ENCODE data around the gene DGKB.

The DGKB gene

DNA sequence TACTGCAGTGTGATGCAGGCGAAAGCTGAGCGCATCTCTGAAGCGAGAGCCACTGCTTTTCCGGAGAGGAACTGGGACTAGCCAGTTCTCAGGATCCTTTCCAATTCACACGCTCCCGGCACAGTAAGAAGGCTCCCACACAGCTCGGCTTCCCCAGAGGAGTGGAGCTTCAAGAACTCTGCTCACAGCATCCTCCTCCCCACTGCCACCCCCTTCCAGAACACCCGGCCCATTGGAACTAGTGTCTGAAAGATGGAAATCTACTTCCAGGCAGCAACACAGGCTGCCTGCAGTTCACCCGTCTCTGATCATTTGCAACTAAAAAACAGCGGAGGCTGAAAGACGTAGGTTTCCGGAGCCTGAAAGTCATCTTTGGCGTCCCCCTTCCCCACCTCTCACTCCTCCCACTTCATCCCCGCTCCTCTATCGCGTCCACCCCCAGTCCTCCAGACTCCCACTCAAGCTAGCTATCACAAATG is at the start of gene DGKB:
DGKB (minus strand) TSS at position 163 of the 479 bp plus-strand sequence.
- DNase-seq, result peak; percentile 5

DNA sequence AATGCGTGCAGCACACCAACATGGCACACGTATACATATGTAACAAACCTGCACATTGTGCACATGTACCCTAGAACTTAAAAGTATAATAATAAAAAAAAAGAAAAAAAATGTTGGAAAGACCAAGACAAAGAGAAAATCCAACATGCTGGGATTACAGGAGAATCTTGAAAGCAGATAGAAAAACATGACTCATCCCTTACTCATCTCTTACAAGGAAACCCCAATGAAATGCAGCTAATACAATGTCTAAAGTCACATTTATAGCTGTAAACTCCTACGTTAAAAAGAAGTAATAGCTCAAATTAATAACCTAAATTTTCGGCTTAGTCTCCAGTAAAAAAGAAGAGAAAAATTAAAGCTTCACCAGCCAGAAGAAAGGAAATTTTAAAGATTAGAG is 47.5 kb upstream of the DGKB start:
- no peak for DNase-seq

DNA sequence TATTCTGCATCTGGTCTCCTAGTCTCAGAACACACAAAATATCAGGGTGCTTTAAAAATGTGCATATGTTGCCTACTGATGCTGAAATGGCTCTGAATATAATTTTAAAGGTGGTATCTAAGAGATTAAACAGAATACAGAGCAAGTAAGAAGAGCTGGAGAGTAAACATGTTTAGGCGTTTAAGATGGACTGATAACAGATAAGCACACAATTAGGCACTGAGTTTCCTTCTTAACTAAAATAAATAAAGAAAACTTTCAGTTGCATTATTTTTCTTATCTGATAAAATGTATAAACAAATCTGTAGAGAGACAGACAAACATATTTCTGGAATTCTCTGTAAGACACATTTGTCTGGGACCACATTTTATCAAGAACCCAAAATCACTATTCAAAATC is 35.6 kb upstream of the DGKB start:
- no peak for DNase-seq

DNA sequence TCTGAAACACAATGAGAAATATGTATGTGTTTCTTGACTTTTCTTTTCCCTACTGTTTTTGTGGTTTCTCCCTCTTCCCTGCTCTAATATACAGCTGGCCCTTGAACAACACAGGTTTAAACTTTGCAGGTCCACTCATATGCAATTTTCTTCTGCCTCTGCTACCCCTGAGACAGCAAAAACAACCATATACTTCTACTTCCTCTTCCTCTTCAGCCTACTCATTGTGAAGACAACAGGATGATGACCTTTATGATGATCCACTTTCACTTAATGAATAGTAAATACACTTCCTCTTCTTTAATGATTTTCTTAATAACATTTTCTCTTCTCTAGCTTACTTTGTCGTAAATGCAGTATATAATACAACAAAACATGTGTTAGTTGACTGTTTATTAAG is 35.0 kb upstream of the DGKB start:
- DNase-seq, result no peak

DNA sequence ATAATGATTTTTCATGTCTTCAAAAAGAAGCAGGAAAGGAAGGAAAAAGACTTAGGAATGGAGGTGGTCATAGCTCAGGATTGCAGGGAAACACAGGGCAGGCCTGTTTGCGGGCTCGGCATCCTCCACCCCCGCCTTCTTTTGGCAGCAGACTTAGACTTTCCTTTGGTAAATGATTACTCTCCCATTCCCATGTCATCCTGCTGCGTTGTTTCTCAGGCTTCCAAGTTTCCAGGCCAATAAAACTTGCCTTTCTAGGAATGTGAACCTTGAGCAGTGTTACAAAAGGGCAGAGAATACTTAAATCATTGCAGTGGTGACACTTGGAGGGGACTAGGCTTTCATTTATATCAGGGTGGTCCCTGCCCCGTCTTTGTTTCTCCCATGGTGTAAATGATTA is 34.0 kb upstream of the DGKB start:
- no peak for DNase-seq

DNA sequence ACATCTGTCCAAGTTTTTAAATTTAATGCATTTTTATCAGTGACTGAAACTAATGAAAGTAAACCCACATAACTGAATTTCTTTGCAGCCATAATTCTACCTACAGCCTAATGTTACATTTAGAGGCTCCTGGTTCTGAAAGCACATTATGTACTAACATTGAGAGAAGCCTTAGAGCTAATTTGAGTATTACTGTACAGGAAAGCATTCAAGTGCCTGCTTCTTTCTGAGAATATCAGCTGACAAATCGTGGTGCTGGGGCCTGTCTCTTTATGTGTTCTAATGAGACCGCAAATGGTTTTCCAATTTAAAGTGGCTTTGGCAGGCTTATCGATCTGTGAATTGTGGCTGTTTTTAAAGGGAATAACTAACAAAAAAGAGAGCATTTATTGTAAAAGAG is 32.3 kb upstream of the DGKB start:
- no peak for DNase-seq

DNA sequence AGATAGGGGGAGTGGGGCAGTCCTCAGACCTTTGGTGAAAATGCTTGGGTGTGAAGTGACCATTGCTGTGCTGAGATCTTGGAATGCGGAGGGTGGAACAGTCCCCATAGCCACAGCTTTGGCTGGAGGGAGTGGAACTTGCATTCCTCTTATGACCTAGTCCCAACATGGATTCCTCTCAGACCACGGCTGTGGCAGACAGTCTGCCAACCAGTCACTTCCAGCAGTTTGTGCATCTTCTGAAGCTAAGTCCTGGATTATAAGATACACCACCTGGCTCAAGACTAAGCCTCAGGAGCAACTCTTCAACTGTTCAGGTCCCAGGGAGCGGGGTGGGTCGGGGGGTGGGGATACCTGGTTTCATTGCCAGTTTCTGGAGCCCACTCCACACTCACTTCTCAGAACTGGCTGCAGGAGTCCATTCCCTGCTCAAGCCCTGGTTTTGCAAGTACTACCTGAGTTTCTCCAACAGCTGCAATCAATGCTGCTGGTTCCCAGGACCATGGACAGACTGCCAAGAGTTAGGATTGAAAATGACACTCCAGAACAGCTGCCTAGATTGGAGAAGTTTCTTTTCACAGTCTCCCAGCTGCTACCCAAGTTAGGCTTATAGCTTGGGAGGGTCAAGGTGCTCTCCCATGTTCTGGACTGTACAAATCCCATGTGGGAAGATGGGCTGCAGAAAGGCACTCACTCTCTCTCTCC is 29.1 kb upstream of the DGKB start:
- DNase-seq, result no peak

DNA sequence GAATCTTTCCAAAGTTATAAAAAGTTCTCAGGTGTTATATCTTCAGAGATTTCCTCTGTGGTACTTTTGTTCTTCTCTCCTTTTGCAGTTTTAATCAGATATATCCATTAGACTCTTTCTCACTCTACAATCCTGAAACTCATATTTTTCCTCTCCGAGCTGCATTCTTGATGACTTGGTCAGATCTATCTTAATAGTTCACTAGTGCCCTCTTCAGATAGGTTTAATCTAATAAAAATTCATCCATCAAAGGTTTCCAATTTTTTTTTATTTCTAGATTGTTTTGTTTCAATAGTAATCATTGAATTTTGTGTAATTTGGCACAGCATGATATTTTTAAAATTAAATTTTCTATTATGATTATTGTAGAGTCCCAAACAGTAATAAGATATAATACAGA is 21.8 kb upstream of the DGKB start:
- no peak for DNase-seq

DNA sequence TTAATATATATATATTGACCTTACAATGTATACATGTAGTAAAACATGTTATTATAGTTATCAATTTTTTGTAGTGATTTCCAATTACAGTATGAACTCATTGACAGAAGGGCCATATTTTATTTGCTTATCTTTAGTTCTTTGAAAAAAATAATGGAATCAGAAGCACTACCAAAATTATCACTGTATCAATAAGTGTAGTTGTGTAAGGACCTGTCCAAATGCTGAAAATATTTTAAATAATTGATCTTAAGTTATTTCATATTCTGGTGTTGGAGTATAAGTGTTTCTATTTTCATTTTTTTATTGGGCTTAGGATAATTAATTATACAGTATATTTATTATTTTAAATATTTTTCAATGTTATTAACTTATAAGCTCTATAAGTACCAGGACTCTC is 8.5 kb upstream of the DGKB start:
- DNase-seq, result no peak

DNA sequence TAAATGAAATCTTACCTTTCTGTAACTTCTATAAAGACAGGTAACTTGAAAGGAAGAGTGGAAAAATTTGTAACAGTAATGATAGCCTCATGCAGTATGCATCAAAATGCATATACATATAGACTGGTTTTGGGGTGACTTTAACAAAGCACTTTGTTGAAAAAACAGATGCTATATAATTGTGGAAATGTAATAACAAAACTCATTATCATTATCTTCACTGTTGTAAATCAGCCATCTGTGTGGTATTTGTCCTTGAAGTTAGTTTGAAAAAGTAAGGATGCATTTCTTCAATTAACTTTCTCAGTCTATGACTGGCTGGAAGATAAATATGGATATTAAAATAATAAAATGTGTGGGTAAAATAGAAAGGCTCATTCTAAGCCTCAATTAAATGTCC is 6.1 kb upstream of the DGKB start:
- DNase-seq, result no peak

DNA sequence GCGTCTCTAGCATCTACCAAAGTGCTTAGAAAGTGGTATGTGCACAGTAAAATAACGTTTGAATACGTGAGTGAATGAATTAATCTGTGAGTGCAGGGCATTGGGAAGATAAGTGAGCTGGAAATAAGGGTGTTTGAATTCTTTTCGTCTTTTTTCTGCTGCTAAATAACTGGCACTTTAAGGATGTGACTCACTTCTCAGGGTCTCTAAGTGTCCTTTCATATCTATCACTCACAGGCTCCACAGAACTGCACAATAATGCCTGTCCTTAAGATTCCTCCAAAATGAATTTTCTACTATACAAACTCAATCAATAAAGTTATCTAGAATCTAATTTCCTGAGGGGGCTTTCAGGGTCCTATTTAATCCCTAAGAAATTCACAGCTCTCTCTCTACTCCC is 3.2 kb upstream of the DGKB start:
- DNase-seq, result no peak

DNA sequence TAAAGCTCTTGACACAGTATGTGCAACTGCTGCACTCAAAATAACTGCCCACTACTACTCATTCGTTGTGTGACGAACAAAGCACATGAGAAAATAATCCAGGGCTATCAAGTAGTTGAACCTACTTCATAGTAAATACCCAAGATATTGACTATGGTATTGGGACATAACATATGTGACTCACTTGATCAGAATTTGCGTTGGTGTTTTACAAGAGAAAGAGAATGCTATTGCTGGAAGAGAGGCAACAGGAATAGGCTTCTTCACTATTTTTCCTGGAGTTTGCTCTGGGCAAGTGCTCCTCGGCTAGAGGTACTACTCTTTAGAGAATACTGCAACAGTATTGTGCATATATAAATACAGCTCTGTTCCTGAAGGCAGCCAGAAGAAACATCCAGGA is 2.5 kb downstream of the DGKB start:
- no peak for DNase-seq

DNA sequence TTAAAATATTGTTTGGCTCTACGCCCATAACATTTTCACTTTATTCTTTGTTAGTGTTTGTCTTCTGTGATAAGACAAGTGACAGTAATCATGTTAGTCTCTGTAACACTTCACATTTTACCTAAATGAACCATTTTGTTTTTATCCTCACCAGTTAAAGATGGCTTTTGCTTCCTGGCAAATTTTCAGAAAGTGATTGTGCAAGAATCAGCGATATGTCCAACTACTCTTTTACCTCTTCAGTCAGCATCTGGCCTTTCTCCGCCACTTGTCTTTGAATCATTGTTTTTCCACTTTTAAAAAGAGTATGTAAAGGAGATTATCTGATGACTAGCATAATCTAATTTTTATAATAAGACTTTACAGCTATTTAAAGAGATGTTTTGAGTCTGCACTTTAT is 3.5 kb downstream of the DGKB start:
- peak; percentile 16 for DNase-seq

DNA sequence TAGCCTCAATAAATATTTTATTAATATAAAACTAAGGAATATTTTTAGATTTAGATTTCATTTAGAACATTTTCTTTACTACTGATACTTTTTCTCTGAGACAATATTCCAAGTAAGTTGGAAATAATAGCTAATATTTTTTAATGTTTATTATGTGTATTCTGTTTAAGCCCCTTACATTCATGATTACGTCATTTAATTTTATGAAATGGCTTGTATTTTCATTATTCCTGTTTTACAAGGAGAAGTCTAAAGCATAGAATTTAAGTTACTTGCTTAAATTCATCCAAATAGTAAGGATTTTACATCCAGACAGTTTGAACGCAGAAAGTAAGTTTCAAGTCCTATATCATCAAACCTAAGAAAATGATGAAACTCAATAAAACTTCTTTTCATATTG is 6.1 kb downstream of the DGKB start:
- DNase-seq, result no peak

DNA sequence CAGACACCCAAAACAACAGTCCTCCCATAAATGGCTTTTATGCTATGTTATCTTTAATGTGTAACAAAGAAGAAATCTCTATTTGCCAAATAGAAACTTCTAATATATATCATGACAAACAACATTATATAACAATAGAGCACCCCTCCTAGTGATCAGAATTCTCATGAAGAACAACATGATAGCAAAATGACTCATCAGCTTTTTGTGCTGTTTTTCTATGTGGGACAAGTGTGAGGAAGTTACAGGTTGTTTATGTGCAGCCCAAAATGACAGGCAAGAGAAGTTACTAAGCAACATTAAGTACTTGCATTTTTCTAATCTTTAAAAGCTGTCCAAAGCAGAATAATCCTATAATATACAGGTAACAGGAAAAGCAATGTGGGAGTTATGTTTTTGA is 7.7 kb downstream of the DGKB start:
- no peak for DNase-seq

DNA sequence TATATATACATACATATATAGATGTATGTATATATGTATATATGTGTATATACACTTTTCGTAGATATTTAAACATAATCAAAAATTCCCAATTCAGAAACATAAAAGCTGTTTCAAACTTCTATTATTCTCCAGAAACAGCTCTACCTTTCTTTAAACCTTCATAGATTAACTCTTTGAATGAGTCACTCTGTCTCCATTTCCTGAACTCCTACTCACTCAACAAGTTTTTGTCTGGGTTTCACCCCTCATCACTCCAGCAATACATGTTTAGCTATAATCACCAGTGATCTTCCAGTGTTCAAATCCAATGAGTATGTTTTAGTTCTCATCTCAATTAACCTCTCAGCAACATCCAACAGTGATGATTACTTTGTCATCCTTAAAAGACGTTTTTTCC is 9.6 kb downstream of the DGKB start:
- DNase-seq, result no peak

DNA sequence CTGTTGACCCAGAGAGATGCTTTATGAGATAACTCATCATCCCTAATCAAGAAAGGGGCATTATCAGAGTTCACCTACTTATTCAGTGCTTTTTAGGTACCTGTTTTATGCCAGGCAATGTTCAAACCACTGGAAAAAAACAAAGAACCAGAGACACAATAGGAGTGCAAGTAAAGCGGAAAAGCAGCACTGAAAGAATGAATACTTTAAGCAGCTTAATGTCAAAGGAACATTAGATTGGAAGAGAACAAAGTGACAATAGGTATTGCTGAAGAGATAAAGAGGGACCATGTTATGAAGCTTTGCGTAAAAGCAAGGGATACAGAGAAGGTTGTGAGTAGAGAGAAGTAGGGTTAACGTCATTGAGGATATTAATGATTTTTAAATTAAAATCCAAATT is 11.3 kb downstream of the DGKB start:
- no peak for DNase-seq

DNA sequence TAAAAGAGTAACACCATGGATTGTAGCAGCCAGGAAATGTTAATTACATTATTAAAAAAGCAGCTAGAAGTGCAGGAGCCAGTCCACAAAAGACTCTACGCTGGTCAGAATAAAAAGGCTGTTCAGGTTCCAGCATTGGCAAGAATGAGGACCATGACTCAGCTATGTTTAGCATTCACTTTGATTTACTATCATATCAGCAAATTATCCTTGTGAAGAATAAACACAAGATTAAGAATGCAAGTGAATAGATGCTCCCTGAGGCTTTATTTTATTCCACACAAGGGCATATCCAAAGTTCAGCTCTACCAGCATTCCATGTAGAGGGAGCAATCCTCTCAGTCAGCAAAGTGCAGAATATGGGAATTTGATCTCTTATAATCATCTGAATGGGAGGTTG is 13.6 kb downstream of the DGKB start:
- no peak for DNase-seq

DNA sequence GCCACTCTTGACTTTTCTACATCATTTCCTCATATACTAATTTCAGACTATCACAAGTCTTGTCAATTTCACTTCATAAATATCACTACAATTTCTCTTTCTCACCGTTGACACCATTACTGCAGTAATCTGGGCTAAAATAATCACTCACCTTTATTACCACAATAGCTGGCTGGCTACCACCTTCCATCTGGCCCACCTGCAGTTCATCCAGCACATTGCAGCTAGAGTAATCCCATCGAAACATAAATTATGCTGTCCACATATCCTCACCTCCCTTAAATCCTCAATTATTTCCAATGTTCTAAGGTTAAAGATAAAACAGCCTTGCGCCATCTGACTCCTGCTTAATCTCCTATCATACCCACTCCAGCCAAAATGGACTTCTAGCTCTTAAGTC is 16.0 kb downstream of the DGKB start:
- no peak for DNase-seq

DNA sequence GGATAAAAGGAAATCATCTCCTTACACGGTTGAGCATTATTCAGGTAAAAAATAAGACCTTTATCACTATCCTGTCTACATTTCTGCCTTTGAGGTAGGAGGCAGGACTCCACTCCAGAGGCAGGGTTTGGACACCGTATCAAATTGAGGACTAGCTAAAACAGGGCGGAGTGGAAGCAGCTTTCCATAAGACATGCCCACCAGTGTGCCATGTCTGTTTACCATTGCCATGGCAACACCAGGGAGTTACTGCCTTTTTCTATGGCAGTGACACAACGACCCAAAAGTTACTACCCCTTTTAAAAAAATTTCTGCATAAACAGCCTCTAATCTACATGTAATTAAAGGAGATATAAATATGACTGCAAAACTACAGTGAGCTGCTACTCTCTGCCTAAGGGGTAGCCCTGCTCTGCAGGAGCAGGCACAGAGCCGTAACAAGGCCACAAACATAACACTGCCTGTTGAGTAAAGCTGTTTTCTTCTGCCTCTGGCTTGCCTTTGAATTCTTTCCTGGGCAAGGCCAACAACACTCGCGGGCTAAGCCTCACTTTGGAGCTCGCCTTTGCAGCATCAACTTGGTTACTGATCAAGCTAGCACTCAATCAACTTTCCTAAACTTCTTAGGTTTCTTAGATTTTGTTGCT is 26.5 kb downstream of the DGKB start:
- DNase-seq, result no peak

DNA sequence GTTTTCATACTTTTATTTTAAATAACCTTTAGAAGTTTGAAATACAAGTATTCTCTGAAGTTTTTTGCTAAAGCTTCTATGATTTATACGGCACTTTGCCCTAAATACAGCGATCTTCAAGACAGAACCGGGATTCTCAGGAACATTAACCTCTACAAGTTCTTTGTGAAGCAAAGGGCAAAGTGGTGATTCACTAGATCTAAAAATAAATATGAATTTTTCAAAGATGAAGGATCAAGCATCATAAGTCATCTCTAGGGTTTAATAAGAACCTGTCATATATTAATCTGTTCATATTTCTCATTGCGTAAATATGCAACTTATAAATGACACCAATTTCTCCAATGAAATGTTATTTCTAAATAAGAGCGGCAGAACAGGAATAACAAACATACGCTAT is 30.7 kb downstream of the DGKB start:
- no peak for DNase-seq

DNA sequence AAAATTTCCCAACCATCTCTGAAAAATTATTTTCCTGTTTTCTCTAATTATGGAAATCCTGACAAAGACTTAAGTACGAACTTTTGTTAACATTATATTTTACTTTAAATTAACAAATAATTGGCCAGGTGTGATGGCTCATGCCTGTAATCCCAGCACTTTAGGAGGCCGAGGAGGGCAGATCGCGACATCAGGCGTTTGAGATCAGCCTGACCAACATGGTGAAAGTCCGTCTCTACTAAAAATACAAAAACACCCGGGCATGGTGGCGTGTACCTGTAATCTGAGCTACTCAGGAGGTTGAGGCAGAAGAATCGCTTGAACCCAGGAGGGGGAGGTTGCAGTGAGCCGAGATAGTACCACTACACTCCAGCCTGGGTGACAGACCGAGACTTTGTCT is 32.2 kb downstream of the DGKB start:
- no peak for DNase-seq

DNA sequence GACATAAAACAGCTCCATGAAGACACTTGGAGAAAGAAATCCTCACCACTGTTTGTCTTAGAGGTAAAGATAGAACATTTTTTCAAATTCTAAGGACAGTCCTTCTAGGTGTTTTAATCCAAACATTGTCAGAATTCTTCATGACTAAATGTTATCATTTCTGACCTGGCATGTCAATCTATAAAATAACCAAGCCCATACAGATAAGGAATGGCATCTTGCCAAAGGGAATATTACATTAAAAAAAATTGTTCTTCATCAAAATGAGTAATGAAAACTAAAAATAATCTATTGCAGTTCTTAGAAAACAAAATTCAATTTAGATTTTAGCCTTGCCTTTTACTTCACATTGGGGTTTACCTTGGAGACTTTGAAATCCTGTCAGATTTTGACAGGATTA is 33.6 kb downstream of the DGKB start:
- no peak for DNase-seq

DNA sequence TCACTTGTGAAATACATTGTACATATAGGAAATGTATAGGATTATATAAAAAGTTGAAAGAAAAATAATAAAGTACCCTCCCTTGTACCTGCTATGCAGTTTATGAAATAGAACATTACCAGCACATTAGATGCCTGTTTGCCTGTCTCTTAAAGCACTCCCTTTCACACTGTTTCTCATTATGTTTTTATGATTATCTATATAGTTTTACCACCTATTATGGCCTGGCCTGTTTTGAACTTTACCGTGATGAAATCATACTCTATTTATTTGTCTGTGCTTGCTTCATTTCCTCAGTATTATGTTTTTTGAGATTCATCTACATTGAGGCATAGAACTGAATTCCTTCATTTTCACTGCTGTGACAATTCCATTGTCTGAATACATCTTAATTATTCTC is 41.1 kb downstream of the DGKB start:
- no peak for DNase-seq

DNA sequence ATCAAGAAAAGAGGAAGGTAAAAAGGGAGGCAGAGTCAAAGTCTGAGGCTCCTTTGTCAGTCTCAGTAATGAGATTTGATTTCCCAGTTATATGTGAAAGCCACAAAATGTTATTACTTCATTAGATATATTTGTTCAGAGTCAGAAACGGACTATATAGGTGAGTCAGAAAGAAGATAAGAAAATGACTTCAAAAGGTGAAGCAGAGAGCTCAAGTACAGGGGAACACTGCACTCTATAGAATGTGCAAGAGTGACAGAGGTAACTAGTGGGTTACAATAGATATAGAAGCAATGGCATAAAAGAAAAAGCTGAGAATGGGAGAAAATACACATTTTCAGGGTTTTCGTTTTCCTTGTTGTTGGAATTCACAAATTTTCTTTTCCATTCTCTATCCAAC is 43.3 kb downstream of the DGKB start:
- DNase-seq, result no peak
